Gastroesophageal sphincter (tissue), 4 donors: ENCODE data around the gene TCF7L1. TPM values are rescaled to one million over a fixed set of nuclear protein-coding genes. Genes with fewer than 3 reads are reported as not detected.
"Not testable (repeated sequence)": the region's sequence is repeated elsewhere in the genome, so short reads cannot be mapped to it uniquely, and the experiment has no call there.

Experiments used
- ATAC-seq: fragments of 150-250 bp; one replicate; pipeline ENCODE4 v1.9.1; 2016; ENCODE audit warnings: mild to moderate bottlenecking, moderate library complexity
- H3K27ac ChIP-seq, 4 donors: fragments of 200-600 bp; sonication (generic) in 3 of 4; 1 replicate in 3 of 4; 2 replicates in 1 of 4; pipeline ENCODE4 v1.5.1; 2016 to 2019
- H3K27me3 ChIP-seq: fragments of 200-600 bp; sonication (generic); one replicate; pipeline ENCODE4 v1.5.1; 2019
- H3K36me3 ChIP-seq, 2 donors: fragments of 200-600 bp; sonication (generic); one replicate each; pipeline ENCODE4 v1.5.1; 2019; ENCODE audit warnings: control low read depth in 1 of 2
- H3K4me1 ChIP-seq, 3 donors: fragments of 200-600 bp; sonication (generic); 1 replicate in 2 of 3; 2 replicates in 1 of 3; pipeline ENCODE4 v1.5.1; 2016 to 2019; ENCODE audit warnings: control low read depth in 2 of 3
- H3K4me3 ChIP-seq, 2 donors: fragments of 200-600 bp; sonication (generic); one replicate each; pipeline ENCODE4 v1.5.1; 2019; ENCODE audit warnings: mild to moderate bottlenecking in 1 of 2, moderate library complexity in 1 of 2
- H3K9me3 ChIP-seq, 3 donors: fragments of 200-600 bp; sonication (generic); one replicate each; pipeline ENCODE4 v1.5.1; 2017 to 2019; ENCODE audit warnings: control low read depth in 2 of 3
- CTCF ChIP-seq, 4 experiments: fragments of 200-600 bp in 2 of 4; fragments of 450-650 bp in 2 of 4; sonication (generic) in 1 of 4; IDR thresholded peaks; one replicate each; pipeline ENCODE4 v1.5.1; 2017 to 2019; ENCODE audit warnings: antibody characterized with exemption in 4 of 4, mild to moderate bottlenecking in 2 of 4, moderate library complexity in 2 of 4
- EP300 ChIP-seq: sonication (generic); formaldehyde crosslinking; IDR thresholded peaks from one replicate; pipeline ENCODE4 v1.6.1; 2017; ENCODE audit warnings: antibody characterized with exemption, mild to moderate bottlenecking
- POLR2A ChIP-seq, 2 donors: fragments of 450-650 bp; IDR thresholded peaks; one replicate each; pipeline ENCODE4 v1.6.1; 2017; ENCODE audit warnings: antibody characterized with exemption in 2 of 2, mild to moderate bottlenecking in 2 of 2, moderate library complexity in 1 of 2
- POLR2AphosphoS5 ChIP-seq: sonication (generic); formaldehyde crosslinking; IDR thresholded peaks from one replicate; pipeline ENCODE4 v1.6.1; 2017; ENCODE audit warnings: antibody characterized with exemption
- WGBS, 2 donors: methylation state at CpG; one replicate each; pipeline ENCODE4 v1.1.5; 2018; ENCODE audit warnings: low coverage in 1 of 2; 5-methylcytosine and 5-hydroxymethylcytosine counted together
- total RNA-seq, 4 donors: library from RNA; depleted of rRNA; stranded (reverse); fragments of >200 nt; gene quantifications; one replicate each; pipeline ENCODE4 v1.1.0, GENCODE V29; 2016

TCF7L1 gene
- total RNA-seq, 4 donors from 2014 or later: 4.0 to 13.0 (median 5.3) TPM

- Histone ChIP-seq H3K4me1 (peaks cover 0 to 32% (median 10%) of the 10 kb centered on the region in 3 donors), H3K27ac (peak overlapping the region in 3 of 4 donors; percentile 36 to 64 (median 60)), H3K27me3 (no peaks in the 10 kb centered on the region), H3K9me3 (no peaks in the 10 kb centered on the region), H3K36me3 (peaks cover 0 to 66% of the 10 kb centered on the region in 2 donors), H3K4me3 (no peak overlapping the region)
- peak; percentile 53 for ATAC-seq
- TF ChIP-seq POLR2A (IDR thresholded peaks at IDR 0.05): no peak
- TF ChIP-seq EP300: no peak
- TF ChIP-seq POLR2AphosphoS5: no peak
- TF ChIP-seq CTCF (IDR thresholded peaks at IDR 0.05): no peak
- 20 to 31% methylated on average over 2 to 9 of the region's 15 CpGs for WGBS, 2 donors
These were observed 175.8 kb downstream of the TCF7L1 start for GRCh38 chr2:85308896-85309555.

- TF ChIP-seq POLR2AphosphoS5 (no peak), EP300 (no peak), POLR2A (IDR thresholded peaks at IDR 0.05) (no peak), CTCF (IDR thresholded peaks at IDR 0.05) (no peak)
- Histone ChIP-seq H3K27ac (peak overlapping the region in 3 of 4 donors; percentile 4 to 60 (median 36)), H3K4me3 (no peak overlapping the region), H3K9me3 (no peaks in the 10 kb centered on the region), H3K36me3 (peaks cover 0 to 66% of the 10 kb centered on the region in 2 donors), H3K4me1 (peaks cover 0 to 32% (median 10%) of the 10 kb centered on the region in 3 donors), H3K27me3 (no peaks in the 10 kb centered on the region)
- ATAC-seq: no peak
- 62 to 68% methylated on average over 13 of the region's 19 CpGs for WGBS, 2 donors
These were observed 176.6 kb downstream of the TCF7L1 start for GRCh38 chr2:85309699-85310321.

GRCh38 chr2:85310330-85310729 is 177.1 kb downstream of the TCF7L1 start:
- peaks cover 0 to 32% (median 10%) of the 10 kb centered on the region in 3 donors for H3K4me1 ChIP-seq
- peak overlapping the region in 1 of 4 donors; percentile 36 for H3K27ac ChIP-seq
- no peak overlapping the region for H3K4me3 ChIP-seq
- no peaks in the 10 kb centered on the region for H3K27me3 ChIP-seq
- H3K9me3 ChIP-seq: no peaks in the 10 kb centered on the region
- no peak for TF ChIP-seq POLR2AphosphoS5
- TF ChIP-seq POLR2A (IDR thresholded peaks at IDR 0.05): no peak
- TF ChIP-seq CTCF (IDR thresholded peaks at IDR 0.05): no peak
- TF ChIP-seq EP300: no peak
- WGBS, 2 donors: 63 to 85% methylated on average over 2 to 3 of the region's 3 CpGs
- ATAC-seq: no peak
- H3K36me3 ChIP-seq: peaks cover 0 to 66% of the 10 kb centered on the region in 2 donors

GRCh38 chr2:85312404-85312803 is 179.2 kb downstream of the TCF7L1 start:
- WGBS, 2 donors: 77 to 83% methylated on average over 7 of the region's 7 CpGs
- Histone ChIP-seq H3K9me3 (no peaks in the 10 kb centered on the region), H3K27ac (no peak overlapping the region), H3K4me1 (peaks cover 0 to 30% (median 10%) of the 10 kb centered on the region in 3 donors), H3K27me3 (no peaks in the 10 kb centered on the region), H3K36me3 (peaks cover 0 to 64% of the 10 kb centered on the region in 2 donors), H3K4me3 (no peak overlapping the region)
- no peak for ATAC-seq
- TF ChIP-seq POLR2A (IDR thresholded peaks at IDR 0.05) (no peak), POLR2AphosphoS5 (no peak), CTCF (IDR thresholded peaks at IDR 0.05) (no peak), EP300 (no peak)

- TF ChIP-seq POLR2AphosphoS5 (no peak), POLR2A (IDR thresholded peaks at IDR 0.05) (no peak), EP300 (no peak), CTCF (IDR thresholded peaks at IDR 0.05) (no peak)
- Histone ChIP-seq H3K27ac (no peak overlapping the region), H3K4me1 (peaks cover 0 to 24% (median 0%) of the 10 kb centered on the region in 3 donors), H3K27me3 (no peaks in the 10 kb centered on the region), H3K36me3 (peaks cover 0 to 71% of the 10 kb centered on the region in 2 donors), H3K4me3 (no peak overlapping the region), H3K9me3 (no peaks in the 10 kb centered on the region)
- no peak for ATAC-seq
- 96% methylated on average over 5 of the region's 10 CpGs; no CpG with 5 or more reads in 1 of the 2 donors for WGBS, 2 donors
These were observed 181.7 kb downstream of the TCF7L1 start for GRCh38 chr2:85314884-85315242.

GRCh38 chr2:85315921-85316320 is 182.7 kb downstream of the TCF7L1 start:
- ATAC-seq, H3K4me3 ChIP-seq, H3K9me3 ChIP-seq, H3K27me3 ChIP-seq, H3K27ac ChIP-seq: not testable (repeated sequence)
- peaks cover 0 to 71% of the 10 kb centered on the region in 2 donors for H3K36me3 ChIP-seq
- 80% methylated on average over 1 of the region's 5 CpGs; no CpG with 5 or more reads in 1 of the 2 donors for WGBS, 2 donors
- H3K4me1 ChIP-seq: peaks cover 0 to 24% (median 0%) of the 10 kb centered on the region in 3 donors
